ENCODE results near the gene C2orf68. TPM values are rescaled to one million over a fixed set of nuclear protein-coding genes. Genes with fewer than 3 reads are reported as not detected.
"Not testable (repeated sequence)": the region's sequence is repeated elsewhere in the genome, so short reads cannot be mapped to it uniquely, and the experiment has no call there.

The C2orf68 gene
- total RNA-seq, 1 donor from 2014 or later: 31.8 TPM

DNA sequence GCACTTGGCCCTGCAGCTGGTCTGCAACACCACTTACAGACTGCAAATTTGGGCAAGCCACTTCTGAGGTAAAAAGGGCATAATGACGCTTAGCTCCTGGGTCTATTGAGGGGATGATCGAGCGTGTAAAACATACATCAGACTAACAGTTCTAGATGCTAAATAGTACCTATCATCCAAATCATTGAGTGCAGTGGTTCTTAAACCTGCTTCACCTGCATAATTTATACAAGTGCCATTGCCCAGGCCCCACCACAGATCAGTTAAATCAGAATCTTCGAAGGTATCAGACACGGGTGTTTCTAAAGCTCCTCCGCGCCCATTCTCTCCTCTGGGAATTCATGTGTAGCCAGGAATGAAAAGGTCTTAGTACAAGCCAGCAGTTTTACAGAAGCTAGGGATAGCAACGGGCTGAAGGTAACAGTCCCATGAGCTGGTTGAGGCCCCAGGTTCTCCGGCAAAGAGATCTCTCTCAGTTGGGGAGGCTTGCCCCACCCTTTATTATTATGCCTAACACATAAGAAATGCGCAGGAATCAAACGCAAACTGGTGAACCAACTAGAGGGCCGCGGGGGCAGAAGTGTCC, 17.1 kb downstream of the C2orf68 start:
- H3K36me3 ChIP-seq (ENCODE audit: control insufficient read depth in 3 of 3, insufficient read depth in 3 of 3, low read length in 3 of 3): peaks cover 30 to 35% (median 35%) of the 10 kb centered on the region in 3 donors
- H3K27me3 ChIP-seq (ENCODE audit: control insufficient read depth in 3 of 3, insufficient read depth in 3 of 3, low read length in 3 of 3): no peaks in the 10 kb centered on the region
- peaks cover 56 to 69% (median 57%) of the 10 kb centered on the region in 3 donors for H3K4me1 ChIP-seq (ENCODE audit: control insufficient read depth in 3 of 3, insufficient read depth in 3 of 3, low read length in 3 of 3)

DNA sequence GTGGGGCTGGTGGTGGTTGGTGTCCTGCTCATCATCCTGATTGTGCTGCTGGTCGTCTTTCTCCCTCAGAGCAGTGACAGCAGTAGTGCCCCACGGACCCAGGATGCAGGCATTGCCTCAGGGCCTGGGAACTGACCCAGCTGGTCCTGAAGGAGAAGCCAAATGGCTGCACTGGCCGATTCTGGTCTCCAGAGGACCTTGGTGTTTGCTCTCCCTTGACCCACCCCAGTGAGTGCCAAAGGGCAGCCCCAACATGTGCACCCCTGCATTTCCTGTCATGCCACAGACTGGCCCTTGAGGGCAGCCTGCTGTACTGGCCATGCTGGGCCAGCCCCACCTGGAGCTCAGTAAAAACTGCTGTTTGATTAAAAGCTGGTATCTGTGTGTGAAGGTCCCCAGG, 18.8 kb downstream of the C2orf68 start:
- no peak overlapping the region for H3K27ac ChIP-seq (ENCODE audit: low read depth, low read length)
- H3K27me3 ChIP-seq (ENCODE audit: control insufficient read depth in 3 of 3, insufficient read depth in 3 of 3, low read length in 3 of 3): no peaks in the 10 kb centered on the region

More for the DNA sequence above, 17.1 kb downstream of the C2orf68 start:
- H3K27ac ChIP-seq (ENCODE audit: low read depth, low read length): peak overlapping the region; percentile 87
- peak overlapping the region; percentile 83 to 99 (median 86) for H3K4me3 ChIP-seq (ENCODE audit: low read length in 3 of 3)
- H3K9ac ChIP-seq (ENCODE audit: low read depth in 1 of 3, low read length in 3 of 3): peak overlapping the region; percentile 97 to 99 (median 97)
- no peaks in the 10 kb centered on the region for H3K9me3 ChIP-seq (ENCODE audit: control insufficient read depth in 3 of 3, low read length in 3 of 3)

GRCh38 chr2:85592299-85592698, 19.6 kb downstream of the C2orf68 start:
- not testable (repeated sequence) for H3K9ac ChIP-seq (ENCODE audit: low read depth in 1 of 3, low read length in 3 of 3); H3K27me3 ChIP-seq (ENCODE audit: control insufficient read depth in 3 of 3, insufficient read depth in 3 of 3, low read length in 3 of 3); H3K9me3 ChIP-seq (ENCODE audit: control insufficient read depth in 3 of 3, low read length in 3 of 3); H3K4me3 ChIP-seq (ENCODE audit: low read length in 3 of 3)
- H3K36me3 ChIP-seq (ENCODE audit: control insufficient read depth in 3 of 3, insufficient read depth in 3 of 3, low read length in 3 of 3): peaks cover 13 to 15% (median 15%) of the 10 kb centered on the region in 3 donors
- peak overlapping the region; percentile 72 for H3K27ac ChIP-seq (ENCODE audit: low read depth, low read length)
- peaks cover 75 to 80% (median 79%) of the 10 kb centered on the region in 3 donors for H3K4me1 ChIP-seq (ENCODE audit: control insufficient read depth in 3 of 3, insufficient read depth in 3 of 3, low read length in 3 of 3)

More for the DNA sequence above, 18.8 kb downstream of the C2orf68 start:
- Histone ChIP-seq H3K9ac (ENCODE audit: low read depth in 1 of 3, low read length in 3 of 3) (no peak overlapping the region), H3K9me3 (ENCODE audit: control insufficient read depth in 3 of 3, low read length in 3 of 3) (no peaks in the 10 kb centered on the region), H3K4me1 (ENCODE audit: control insufficient read depth in 3 of 3, insufficient read depth in 3 of 3, low read length in 3 of 3) (peaks cover 68 to 77% (median 74%) of the 10 kb centered on the region in 3 donors), H3K36me3 (ENCODE audit: control insufficient read depth in 3 of 3, insufficient read depth in 3 of 3, low read length in 3 of 3) (peaks cover 18 to 20% (median 20%) of the 10 kb centered on the region in 3 donors), H3K4me3 (ENCODE audit: low read length in 3 of 3) (no peak overlapping the region)

- H3K4me1 ChIP-seq (ENCODE audit: control insufficient read depth in 3 of 3, insufficient read depth in 3 of 3, low read length in 3 of 3): peaks cover 69 to 79% (median 73%) of the 10 kb centered on the region in 3 donors
Observed at GRCh38 chr2:85591563-85591962, 20.3 kb downstream of the C2orf68 start.

GRCh38 chr2:85590950-85591349, 20.9 kb downstream of the C2orf68 start:
- Histone ChIP-seq H3K4me1 (ENCODE audit: control insufficient read depth in 3 of 3, insufficient read depth in 3 of 3, low read length in 3 of 3) (peaks cover 68 to 80% (median 73%) of the 10 kb centered on the region in 3 donors), H3K4me3 (ENCODE audit: low read length in 3 of 3) (peak overlapping the region in 1 of 3 donors; percentile 38), H3K27me3 (ENCODE audit: control insufficient read depth in 3 of 3, insufficient read depth in 3 of 3, low read length in 3 of 3) (no peaks in the 10 kb centered on the region), H3K27ac (ENCODE audit: low read depth, low read length) (peak overlapping the region; percentile 72), H3K9me3 (ENCODE audit: control insufficient read depth in 3 of 3, low read length in 3 of 3) (no peaks in the 10 kb centered on the region), H3K9ac (ENCODE audit: low read depth in 1 of 3, low read length in 3 of 3) (peak overlapping the region in 2 of 3 donors; percentile 61 to 64), H3K36me3 (ENCODE audit: control insufficient read depth in 3 of 3, insufficient read depth in 3 of 3, low read length in 3 of 3) (peaks cover 4 to 8% (median 6%) of the 10 kb centered on the region in 3 donors)

More at GRCh38 chr2:85591563-85591962, 20.3 kb downstream of the C2orf68 start:
- H3K9ac ChIP-seq (ENCODE audit: low read depth in 1 of 3, low read length in 3 of 3): peak overlapping the region in 2 of 3 donors; percentile 61 to 64
- peaks cover 7 to 9% (median 8%) of the 10 kb centered on the region in 3 donors for H3K36me3 ChIP-seq (ENCODE audit: control insufficient read depth in 3 of 3, insufficient read depth in 3 of 3, low read length in 3 of 3)
- H3K9me3 ChIP-seq (ENCODE audit: control insufficient read depth in 3 of 3, low read length in 3 of 3): no peaks in the 10 kb centered on the region
- H3K4me3 ChIP-seq (ENCODE audit: low read length in 3 of 3): no peak overlapping the region
- H3K27ac ChIP-seq (ENCODE audit: low read depth, low read length): peak overlapping the region; percentile 72
- H3K27me3 ChIP-seq (ENCODE audit: control insufficient read depth in 3 of 3, insufficient read depth in 3 of 3, low read length in 3 of 3): no peaks in the 10 kb centered on the region

- Histone ChIP-seq H3K36me3 (ENCODE audit: control insufficient read depth in 3 of 3, insufficient read depth in 3 of 3, low read length in 3 of 3) (peaks cover 4 to 8% (median 6%) of the 10 kb centered on the region in 3 donors), H3K9ac (ENCODE audit: low read depth in 1 of 3, low read length in 3 of 3) (peak overlapping the region in 2 of 3 donors; percentile 61 to 64), H3K27ac (ENCODE audit: low read depth, low read length) (peak overlapping the region; percentile 72), H3K9me3 (ENCODE audit: control insufficient read depth in 3 of 3, low read length in 3 of 3) (no peaks in the 10 kb centered on the region), H3K27me3 (ENCODE audit: control insufficient read depth in 3 of 3, insufficient read depth in 3 of 3, low read length in 3 of 3) (no peaks in the 10 kb centered on the region), H3K4me1 (ENCODE audit: control insufficient read depth in 3 of 3, insufficient read depth in 3 of 3, low read length in 3 of 3) (peaks cover 73 to 87% (median 75%) of the 10 kb centered on the region in 3 donors), H3K4me3 (ENCODE audit: low read length in 3 of 3) (peak overlapping the region in 1 of 3 donors; percentile 38)
Observed at GRCh38 chr2:85589982-85590791, 21.7 kb downstream of the C2orf68 start.

DNA sequence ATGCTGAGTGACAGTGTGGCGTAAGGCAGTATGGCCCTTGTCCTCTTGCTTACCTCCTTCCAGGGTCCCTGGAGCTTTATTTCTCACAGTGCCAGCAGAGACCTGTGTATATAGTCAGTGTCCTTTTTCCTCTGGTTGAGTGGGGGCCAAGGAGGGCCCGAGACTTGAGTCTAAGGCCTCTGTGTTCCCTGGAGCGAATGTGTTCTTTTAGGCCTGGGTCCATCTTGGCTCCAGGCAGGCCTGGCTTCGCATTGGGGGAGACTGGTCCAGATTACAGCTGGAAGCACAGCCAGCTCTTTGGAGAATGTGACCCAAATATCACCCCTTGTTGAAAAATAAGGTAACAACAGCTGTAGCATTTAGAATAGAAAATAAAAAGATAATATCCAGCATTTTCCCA, 22.7 kb downstream of the C2orf68 start:
- Histone ChIP-seq H3K27ac (ENCODE audit: low read depth, low read length) (peak overlapping the region; percentile 72), H3K4me1 (ENCODE audit: control insufficient read depth in 3 of 3, insufficient read depth in 3 of 3, low read length in 3 of 3) (peaks cover 71 to 83% (median 73%) of the 10 kb centered on the region in 3 donors), H3K27me3 (ENCODE audit: control insufficient read depth in 3 of 3, insufficient read depth in 3 of 3, low read length in 3 of 3) (no peaks in the 10 kb centered on the region), H3K9ac (ENCODE audit: low read depth in 1 of 3, low read length in 3 of 3) (peak overlapping the region; percentile 3 to 63 (median 61)), H3K4me3 (ENCODE audit: low read length in 3 of 3) (peak overlapping the region in 2 of 3 donors; percentile 14 to 35), H3K9me3 (ENCODE audit: control insufficient read depth in 3 of 3, low read length in 3 of 3) (no peaks in the 10 kb centered on the region), H3K36me3 (ENCODE audit: control insufficient read depth in 3 of 3, insufficient read depth in 3 of 3, low read length in 3 of 3) (peaks cover 4 to 8% (median 6%) of the 10 kb centered on the region in 3 donors)

- no peaks in the 10 kb centered on the region for H3K27me3 ChIP-seq (ENCODE audit: control insufficient read depth in 3 of 3, insufficient read depth in 3 of 3, low read length in 3 of 3)
- no peaks in the 10 kb centered on the region for H3K9me3 ChIP-seq (ENCODE audit: control insufficient read depth in 3 of 3, low read length in 3 of 3)
- H3K36me3 ChIP-seq (ENCODE audit: control insufficient read depth in 3 of 3, insufficient read depth in 3 of 3, low read length in 3 of 3): peaks cover 4 to 8% (median 6%) of the 10 kb centered on the region in 3 donors
- peaks cover 72 to 86% (median 74%) of the 10 kb centered on the region in 3 donors for H3K4me1 ChIP-seq (ENCODE audit: control insufficient read depth in 3 of 3, insufficient read depth in 3 of 3, low read length in 3 of 3)
- H3K9ac ChIP-seq (ENCODE audit: low read depth in 1 of 3, low read length in 3 of 3): peak overlapping the region in 1 of 3 donors; percentile 61
- H3K4me3 ChIP-seq (ENCODE audit: low read length in 3 of 3): no peak overlapping the region
- H3K27ac ChIP-seq (ENCODE audit: low read depth, low read length): peak overlapping the region; percentile 72
Observed at GRCh38 chr2:85588645-85589044, 23.2 kb downstream of the C2orf68 start.

DNA sequence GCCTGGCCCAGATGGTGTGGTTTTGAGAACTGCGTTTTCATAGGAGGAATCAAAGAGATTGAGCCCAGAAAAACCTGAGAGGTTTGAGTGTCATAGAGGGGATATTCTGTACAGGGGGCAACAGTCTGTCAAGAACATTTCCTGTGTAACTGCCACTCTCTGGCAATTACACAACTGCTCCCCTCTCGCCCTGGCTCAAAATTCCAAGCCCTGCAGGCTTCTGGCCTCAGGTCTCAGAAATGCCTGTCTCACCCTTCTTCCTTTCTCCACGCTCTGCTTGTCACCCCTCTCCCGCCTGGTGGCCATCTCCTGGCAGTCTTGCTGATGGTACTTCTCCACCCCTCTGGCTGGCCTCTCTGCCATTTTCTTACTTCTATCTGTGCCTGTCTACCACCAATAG, 23.6 kb downstream of the C2orf68 start:
- Histone ChIP-seq H3K4me1 (ENCODE audit: control insufficient read depth in 3 of 3, insufficient read depth in 3 of 3, low read length in 3 of 3) (peaks cover 72 to 88% (median 77%) of the 10 kb centered on the region in 3 donors), H3K27ac (ENCODE audit: low read depth, low read length) (peak overlapping the region; percentile 72), H3K9me3 (ENCODE audit: control insufficient read depth in 3 of 3, low read length in 3 of 3) (no peaks in the 10 kb centered on the region), H3K4me3 (ENCODE audit: low read length in 3 of 3) (no peak overlapping the region), H3K9ac (ENCODE audit: low read depth in 1 of 3, low read length in 3 of 3) (peak overlapping the region in 1 of 3 donors; percentile 7), H3K36me3 (ENCODE audit: control insufficient read depth in 3 of 3, insufficient read depth in 3 of 3, low read length in 3 of 3) (peaks cover 4 to 6% (median 4%) of the 10 kb centered on the region in 3 donors), H3K27me3 (ENCODE audit: control insufficient read depth in 3 of 3, insufficient read depth in 3 of 3, low read length in 3 of 3) (no peaks in the 10 kb centered on the region)

Measured in skeletal muscle tissue (tissue), 4 donors.